ENCODE measurements around the gene PLIN5. TPM values are rescaled to one million over a fixed set of nuclear protein-coding genes. Genes with fewer than 3 reads are reported as not detected.

Gene PLIN5
- total RNA-seq, 1 donor from 2014 or later = 0.27 TPM

DNA sequence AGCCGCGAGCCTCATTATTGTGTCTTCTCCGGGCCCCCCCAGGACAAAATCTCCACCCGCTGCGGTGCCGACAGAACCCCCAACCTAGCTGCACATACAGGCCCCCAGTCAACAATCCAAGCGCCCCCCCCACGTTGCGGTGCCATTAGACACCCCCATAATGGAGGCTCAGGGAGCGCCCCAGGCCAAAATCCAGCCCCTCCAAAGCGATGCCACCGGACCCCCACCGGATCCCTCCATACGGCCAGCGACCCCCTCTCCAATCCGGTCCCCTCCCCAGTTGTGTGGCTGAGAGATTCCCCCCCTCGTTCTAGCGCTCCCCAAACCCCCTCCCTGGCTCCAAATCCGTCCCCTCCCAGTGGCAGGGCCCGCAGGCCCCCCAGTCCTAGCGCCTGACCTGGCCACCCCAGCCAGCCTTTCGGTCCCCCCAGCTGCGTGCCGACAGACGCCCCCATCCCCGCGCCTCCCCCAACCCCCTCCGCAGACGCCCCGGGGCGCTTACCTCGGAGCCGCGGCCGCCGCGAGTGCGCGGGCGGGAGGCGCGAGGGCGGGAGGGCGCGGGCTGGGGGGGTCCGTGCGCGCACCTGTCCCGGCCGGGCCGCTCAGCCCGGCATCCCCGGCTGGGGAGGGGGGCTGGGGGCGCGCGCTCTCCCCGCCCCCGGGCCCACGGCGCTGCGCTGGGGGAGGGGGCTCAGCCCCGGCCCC lies 46.1 kb upstream of the PLIN5 start:
- Mint-ChIP-seq H3K27ac (no peak overlapping the region), H3K36me3 (no peaks in the 10 kb centered on the region), H3K4me1 (peaks cover 7% of the 10 kb centered on the region), H3K4me3 (peak overlapping the region; percentile 65), H3K9me3 (no peaks in the 10 kb centered on the region), H3K27me3 (ENCODE audit: low read depth) (peaks cover 43% of the 10 kb centered on the region)
- TF ChIP-seq, protein P1, sequence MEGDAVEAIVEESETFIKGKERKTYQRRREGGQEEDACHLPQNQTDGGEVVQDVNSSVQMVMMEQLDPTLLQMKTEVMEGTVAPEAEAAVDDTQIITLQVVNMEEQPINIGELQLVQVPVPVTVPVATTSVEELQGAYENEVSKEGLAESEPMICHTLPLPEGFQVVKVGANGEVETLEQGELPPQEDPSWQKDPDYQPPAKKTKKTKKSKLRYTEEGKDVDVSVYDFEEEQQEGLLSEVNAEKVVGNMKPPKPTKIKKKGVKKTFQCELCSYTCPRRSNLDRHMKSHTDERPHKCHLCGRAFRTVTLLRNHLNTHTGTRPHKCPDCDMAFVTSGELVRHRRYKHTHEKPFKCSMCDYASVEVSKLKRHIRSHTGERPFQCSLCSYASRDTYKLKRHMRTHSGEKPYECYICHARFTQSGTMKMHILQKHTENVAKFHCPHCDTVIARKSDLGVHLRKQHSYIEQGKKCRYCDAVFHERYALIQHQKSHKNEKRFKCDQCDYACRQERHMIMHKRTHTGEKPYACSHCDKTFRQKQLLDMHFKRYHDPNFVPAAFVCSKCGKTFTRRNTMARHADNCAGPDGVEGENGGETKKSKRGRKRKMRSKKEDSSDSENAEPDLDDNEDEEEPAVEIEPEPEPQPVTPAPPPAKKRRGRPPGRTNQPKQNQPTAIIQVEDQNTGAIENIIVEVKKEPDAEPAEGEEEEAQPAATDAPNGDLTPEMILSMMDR (IDR thresholded peaks at IDR 0.05; ENCODE audit: unreplicated experiment) = no peak
- no peak for DNase-seq (ENCODE audit: low spot score in 2 of 2, unreplicated experiment in 2 of 2)

DNA sequence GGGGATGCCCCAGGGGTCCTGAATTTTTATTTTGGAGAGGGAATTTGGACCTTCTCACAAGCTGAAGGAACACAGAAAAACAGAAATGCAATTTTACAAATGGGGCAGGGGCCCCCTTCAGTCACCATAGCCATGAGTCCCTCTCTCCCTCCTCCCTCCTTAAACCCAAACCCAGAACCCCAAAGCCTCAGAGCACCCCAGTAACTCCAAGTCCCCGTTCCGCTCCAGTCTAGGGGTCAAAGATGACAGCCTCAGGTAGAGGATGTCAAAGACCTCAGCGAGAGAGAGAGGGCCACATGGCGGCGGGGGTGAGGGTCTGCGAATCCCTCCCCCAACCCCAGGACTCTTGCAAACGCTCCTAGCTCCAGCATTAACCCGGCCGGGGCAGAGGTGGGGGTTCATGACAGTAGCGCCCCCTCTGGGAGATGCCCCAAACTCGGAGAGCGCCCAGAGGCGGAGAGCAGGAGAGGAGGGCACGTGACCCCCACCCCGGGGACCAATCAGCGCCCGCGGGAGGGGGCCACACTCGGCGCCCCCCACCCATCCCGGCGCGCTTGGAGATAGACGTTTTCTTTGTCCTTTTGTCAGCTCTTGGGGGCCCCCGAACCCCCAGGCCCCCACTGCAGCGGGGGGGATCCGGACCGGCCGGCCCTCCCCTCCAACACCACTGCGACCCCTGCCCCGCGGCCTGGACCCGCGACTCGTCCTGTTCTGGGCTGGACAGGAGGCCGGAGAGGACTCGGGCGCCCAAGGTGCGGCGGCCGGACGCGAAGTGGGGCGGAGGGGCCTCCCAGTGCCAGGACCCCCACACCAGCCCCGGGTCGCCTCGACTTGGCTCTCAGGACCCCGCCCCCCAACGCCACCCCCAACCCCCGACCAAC lies 45.2 kb upstream of the PLIN5 start:
- H3K27me3 Mint-ChIP-seq (ENCODE audit: low read depth) = peaks cover 39% of the 10 kb centered on the region

DNA sequence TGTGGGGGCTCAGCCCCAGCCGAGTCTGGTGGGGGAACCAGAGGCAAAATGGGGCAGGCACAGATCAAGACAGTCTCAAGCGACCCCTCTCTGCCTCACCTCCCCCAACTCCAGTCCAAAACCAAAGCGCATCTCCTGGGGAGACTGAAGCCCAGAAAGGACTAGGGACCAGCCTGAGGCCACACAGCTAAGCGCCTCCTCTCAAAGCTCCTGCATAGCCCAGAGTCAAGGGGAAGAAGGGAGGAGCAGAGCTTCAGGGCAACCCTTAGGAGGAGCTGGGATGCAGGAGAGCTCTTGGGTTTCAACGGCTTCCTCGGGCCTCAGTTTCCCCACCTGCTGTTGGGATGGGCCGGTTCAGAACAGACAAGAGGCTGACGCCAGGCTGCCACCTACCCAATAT lies 44.4 kb upstream of the PLIN5 start:
- DNase-seq (ENCODE audit: low spot score in 2 of 2, unreplicated experiment in 2 of 2) = no peak
- H3K36me3 Mint-ChIP-seq = no peaks in the 10 kb centered on the region
- H3K27ac Mint-ChIP-seq = no peak overlapping the region
- peak overlapping the region; percentile 66 for H3K4me3 Mint-ChIP-seq
- H3K9me3 Mint-ChIP-seq = no peaks in the 10 kb centered on the region
- TF ChIP-seq, protein P1 (IDR thresholded peaks at IDR 0.05; ENCODE audit: unreplicated experiment) = no peak
- H3K27me3 Mint-ChIP-seq (ENCODE audit: low read depth) = peaks cover 37% of the 10 kb centered on the region
- peaks cover 18% of the 10 kb centered on the region for H3K4me1 Mint-ChIP-seq

More for the DNA sequence above, 45.2 kb upstream of the PLIN5 start:
- Mint-ChIP-seq H3K9me3 (no peaks in the 10 kb centered on the region), H3K36me3 (no peaks in the 10 kb centered on the region), H3K4me3 (peak overlapping the region; percentile 66), H3K27ac (no peak overlapping the region), H3K4me1 (peaks cover 14% of the 10 kb centered on the region)
- no peak for DNase-seq (ENCODE audit: low spot score in 2 of 2, unreplicated experiment in 2 of 2)
- TF ChIP-seq, protein P1 (IDR thresholded peaks at IDR 0.05; ENCODE audit: unreplicated experiment) = no peak

DNA sequence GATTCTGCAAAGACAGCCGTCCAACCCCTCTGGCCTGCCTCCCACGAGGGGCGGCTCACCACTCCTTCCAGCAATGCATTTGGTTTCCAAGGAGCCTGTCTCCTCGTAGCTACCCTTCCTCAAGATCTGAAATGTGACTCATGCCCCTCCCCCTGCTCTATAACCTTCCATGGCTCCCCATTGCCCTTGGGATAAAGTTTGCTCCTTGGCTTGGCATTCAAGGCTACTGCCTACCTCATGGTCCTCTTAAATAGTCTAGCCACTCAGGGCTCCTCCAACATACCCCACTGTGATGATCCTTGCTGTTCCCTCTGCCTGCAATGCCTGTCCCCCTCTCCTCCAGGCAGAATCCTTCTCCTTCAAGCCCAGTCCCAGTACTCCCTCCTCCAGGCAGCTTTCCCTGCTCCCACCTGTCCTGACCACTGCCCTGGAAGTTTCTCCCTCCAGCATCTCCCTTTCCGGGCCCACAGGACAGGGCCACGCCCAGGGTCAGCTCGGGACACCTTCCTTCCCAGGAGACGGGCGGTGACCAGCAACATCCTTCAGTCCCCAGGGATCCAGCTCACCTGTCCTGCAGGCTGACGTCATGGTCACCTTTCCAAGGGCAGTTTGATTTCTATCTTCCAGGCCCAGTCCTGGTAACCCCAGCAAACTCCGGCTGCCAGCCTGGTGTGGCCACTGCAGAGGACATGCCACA lies 43.7 kb upstream of the PLIN5 start:
- Mint-ChIP-seq H3K4me1 (peaks cover 18% of the 10 kb centered on the region), H3K27ac (peak overlapping the region; percentile 4), H3K9me3 (no peaks in the 10 kb centered on the region), H3K27me3 (ENCODE audit: low read depth) (peaks cover 37% of the 10 kb centered on the region), H3K36me3 (no peaks in the 10 kb centered on the region), H3K4me3 (no peak overlapping the region)
- TF ChIP-seq, protein P1 (IDR thresholded peaks at IDR 0.05; ENCODE audit: unreplicated experiment) = no peak
- no peak for DNase-seq (ENCODE audit: low spot score in 2 of 2, unreplicated experiment in 2 of 2)

DNA sequence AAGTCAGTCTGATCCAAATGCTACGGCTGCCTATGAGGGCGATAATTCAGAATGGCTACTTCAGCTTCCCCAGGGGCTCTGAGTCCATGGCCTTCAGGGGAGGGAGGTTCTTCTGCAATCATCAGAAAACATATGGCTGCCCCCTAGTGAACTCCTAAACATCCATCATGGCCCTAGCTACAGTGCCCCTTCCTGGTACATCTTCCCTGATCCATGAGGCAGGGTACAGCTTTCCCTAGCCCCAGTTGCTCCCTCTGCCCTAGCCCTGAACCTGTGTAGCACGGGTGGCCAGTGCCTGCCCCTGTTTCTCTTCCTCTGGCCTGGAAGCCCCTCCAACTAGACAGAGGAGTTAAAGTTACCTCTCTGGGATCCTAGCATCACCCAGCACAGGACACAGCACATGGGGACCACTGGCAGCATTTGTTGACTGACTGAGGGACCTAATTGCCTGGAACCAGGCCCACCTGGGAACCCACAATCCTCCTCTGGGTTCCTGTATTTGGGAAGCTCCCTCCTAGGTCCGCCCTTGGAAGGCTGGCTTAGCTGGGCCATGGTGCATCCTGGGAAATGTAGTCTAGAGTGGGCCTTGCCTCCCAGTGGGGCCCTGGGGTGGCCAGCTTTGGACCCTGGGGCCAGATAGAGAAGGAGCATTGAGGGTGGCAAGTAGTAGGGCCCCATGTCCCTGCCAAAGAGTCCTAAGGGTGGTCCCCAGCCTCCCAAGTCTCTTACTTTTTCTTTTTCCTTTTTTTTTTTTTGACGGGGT lies 42.2 kb upstream of the PLIN5 start:
- H3K27ac Mint-ChIP-seq = no peak overlapping the region
- peaks cover 29% of the 10 kb centered on the region for H3K27me3 Mint-ChIP-seq (ENCODE audit: low read depth)
- peaks cover 15% of the 10 kb centered on the region for H3K4me1 Mint-ChIP-seq
- H3K4me3 Mint-ChIP-seq = no peak overlapping the region
- no peaks in the 10 kb centered on the region for H3K9me3 Mint-ChIP-seq
- TF ChIP-seq, protein P1 (IDR thresholded peaks at IDR 0.05; ENCODE audit: unreplicated experiment) = no peak
- no peaks in the 10 kb centered on the region for H3K36me3 Mint-ChIP-seq
- DNase-seq (ENCODE audit: low spot score in 2 of 2, unreplicated experiment in 2 of 2) = no peak
